HG03064 (cell line): ENCODE data around the gene GALE.
A peak's percentile ranks its signal among the peaks of the same experiment; 100 is the strongest.
"Not testable (repeated sequence)": the region's sequence is repeated elsewhere in the genome, so short reads cannot be mapped to it uniquely, and the experiment has no call there.

Source experiments
- ATAC-seq: cut with Tn5 transposase; IDR thresholded peaks from one replicate; pipeline ENCODE4 v1.9.1; 2021; ENCODE audit warnings: low read depth; ENCODE audit not compliant: unreplicated experiment

Gene GALE

DNA sequence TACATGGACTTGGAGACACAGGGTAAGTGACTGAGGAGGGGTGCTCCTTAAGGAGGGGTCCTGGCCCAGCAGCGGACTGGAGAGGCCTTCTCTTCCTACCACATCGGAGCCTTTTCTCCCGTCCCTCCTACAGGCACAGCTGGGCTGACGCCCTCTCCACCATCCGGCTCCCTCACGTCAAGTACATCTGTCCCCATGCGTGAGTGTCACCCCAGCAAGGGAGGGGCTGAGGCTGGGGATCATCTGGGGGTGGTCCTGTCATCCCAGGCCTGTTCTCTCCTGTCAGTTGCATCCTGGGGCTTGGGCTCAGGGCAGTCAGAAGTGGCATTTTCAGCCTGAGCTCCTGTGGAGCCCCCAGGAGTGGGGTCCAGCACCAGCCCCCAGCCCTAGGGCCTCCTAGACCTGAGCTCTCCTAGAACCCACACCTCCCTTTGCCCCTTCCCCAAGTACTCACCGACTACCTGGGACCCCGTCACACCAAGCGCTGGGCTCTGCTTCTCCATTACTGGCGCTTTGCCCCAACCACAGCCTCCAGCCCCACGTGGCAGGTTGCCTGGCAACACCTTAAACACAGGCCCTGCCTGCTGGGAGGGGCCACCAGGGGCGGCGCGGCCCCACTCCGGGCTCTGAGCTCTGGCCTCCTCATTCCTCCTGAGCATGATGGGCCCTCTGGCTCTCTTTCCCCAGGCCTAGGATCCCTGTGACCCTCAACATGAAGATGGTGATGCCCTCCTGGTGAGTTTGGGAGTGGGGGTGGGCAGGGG lies 7.4 kb downstream of the GALE start:
- ATAC-seq = no peak

DNA sequence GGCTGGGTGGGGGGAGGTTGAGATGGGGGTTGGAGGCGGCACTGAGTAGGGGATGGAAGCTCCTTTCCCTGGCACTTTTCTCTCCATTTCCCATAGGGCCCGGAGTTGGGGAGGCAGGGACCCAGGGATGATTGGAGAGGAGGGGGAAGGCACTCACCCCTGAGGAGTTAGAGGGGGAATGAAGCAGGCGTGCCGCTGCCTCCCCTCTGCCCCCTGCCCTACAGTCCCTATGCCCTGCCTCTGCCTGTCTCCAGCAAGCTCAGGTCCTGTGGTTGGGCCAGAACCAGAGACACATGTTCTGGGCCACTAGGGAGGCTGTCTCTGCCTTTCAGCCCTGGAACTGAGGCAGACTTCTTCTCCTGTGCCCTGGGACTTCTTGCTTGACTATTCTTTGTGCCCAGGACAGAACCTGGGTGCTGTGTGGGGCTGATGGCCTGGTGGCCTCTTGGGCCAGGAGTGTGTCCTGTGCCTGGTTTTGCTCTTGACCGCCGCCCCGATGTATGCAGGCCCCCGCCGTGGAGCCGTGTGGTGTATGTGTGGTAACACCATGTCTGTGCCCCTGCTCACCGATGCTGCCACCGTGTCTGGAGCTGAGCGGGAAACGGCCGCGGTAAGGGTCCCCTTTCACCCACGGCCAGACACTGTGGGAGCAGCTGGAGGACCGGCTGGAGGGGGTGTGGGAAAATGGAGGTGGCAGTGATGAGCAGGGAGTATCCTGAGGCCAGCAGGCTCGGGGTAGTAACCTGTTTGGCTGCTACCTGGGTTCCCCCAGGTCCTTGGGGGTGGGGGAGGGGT lies 8.2 kb downstream of the GALE start:
- no peak for ATAC-seq

DNA sequence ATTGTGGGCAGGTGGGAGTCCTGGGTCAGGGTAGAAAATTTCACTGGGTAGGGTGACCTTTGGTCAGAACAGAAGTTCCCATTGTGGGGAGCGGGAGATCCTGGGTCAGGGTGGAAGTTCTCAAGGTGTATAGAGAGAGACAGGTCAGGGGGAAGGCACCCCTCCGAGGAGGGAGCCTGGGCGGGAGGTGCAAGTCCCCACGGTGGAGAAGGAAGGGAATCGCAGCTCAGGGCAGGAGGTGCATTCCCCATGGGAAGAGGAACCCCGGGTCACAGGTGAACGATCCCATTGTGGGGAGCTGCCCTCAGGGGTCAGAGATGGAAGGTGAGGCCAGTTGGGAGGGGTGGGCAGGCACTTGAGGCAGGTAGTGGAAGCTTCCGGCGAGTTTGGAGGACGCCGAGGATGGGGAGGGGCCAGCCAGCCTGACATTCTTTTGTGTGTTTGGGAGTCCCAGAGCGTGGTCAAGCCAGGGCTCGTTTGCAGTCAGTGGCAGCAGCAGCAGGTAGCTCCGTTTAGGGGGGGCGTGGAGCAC lies 9.0 kb downstream of the GALE start:
- ATAC-seq = no peak

DNA sequence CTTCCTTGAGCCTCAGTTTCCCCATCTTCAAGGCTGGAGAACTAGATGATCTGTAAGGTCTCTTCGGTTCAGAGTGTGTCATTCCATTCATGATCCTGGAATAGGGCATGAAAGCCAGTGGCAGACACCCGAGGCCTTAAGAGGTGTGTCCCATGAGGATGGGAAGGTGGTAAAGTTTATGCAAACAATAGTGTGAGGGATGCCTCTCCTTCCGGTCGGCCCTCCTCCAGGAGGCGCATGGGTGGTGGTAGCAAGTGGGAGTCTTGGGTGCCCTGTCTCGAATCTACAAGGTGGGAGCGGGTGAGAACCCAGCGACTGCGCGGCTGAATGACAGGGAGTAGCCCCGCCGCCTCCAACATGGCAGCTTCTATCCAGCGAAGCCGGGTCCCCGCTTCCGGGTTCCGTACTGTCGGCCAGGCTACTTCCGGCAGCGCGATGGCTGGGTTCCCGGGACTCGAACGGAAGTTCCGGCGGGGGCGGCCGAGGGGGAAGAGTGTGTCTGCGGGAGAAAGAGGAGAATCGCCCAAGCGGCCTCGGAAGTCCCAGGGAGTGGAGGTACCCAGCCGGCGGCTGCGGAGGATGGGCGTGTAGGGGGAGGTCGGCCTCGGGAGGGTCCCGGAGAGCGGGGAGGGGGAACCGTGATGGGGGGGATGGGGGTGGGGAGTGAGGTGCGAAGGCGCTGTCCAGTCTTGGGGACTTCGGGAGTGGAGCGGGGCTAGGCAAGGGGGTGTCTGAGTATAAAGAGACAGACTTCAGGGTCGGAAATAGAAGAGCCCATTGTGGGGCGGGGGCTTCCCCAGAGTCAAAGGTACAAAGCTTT lies 9.6 kb downstream of the GALE start, which contains the start of gene LYPLA2:
TSS of gene LYPLA2 (plus strand) at position 450 of the 820 bp plus-strand sequence. CDS start 1,538 bp downstream, outside the sequence.
- ATAC-seq = no peak

DNA sequence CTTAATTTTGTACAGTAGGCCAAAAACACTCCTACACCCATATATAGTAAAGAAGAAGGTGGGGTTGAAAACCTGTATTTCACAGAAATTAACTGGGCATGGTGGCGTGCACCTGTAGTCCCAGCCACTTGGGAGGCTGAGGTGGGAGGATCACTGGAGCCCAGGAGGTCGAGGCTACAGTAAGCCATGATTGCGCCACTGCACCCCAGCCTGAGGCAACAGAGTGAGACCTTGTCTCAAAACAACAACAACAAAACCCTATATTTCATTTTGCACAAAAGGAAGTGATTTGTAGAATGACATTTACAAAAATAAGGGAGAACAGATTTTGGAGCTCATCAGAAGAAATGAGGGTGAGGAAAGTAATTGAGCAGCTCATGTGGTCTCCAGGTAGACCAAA lies 11.9 kb downstream of the GALE start:
- ATAC-seq = no peak

DNA sequence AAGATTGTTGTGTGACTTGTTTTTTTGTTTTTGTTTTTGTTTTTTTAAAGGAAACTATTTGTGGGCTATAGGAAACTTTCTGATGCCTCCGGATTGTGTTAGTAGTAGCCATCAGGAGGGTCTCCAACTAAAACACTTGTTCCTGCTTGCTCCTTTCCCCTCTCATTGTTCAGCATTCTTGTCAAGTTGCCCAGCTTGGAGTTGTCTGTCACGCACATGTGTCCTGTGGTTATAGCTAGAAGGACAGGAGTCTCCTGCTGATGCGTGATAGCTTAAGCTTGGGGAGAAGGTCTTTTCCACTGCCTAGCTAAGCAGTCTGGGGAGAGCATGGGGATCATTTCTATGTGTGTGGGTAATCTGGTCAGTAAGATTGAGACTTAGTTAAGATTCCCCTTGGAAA lies 12.9 kb downstream of the GALE start:
- ATAC-seq = no peak

DNA sequence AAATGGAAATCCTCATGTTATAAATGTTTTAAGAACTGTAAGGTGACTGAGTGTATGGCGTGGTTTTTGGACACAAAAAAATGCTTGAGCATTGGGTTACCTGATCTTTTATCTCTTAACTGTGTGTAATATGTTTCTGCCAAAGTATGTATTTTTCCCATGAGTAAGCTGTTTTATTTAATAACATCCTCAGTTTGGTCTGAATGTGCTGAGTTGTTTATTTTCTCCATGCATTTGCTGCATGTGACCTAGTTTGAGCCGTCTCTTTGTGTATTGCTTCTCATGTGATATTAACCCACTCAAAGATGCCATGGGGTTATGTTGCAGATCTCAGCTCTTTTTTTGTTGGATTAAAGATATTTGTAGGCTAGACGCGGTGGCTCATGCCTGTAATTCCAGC lies 15.7 kb downstream of the GALE start:
- ATAC-seq = no peak

DNA sequence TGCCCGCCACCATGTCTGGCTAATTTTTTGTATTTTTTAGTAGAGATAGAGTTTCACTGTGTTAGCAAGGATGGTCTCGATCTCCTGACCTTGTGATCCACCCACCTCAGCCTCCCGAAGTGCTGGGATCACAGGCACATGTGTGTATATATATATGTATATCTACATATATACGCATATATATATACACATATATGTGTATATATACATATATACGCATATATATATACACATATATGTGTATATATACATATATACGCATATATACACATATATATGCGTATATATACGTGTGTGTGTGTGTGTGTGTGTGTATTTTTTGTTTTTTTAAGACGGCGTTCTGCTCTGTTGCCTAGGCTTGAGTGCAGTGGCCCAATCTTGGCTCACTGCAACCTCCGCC lies 17.4 kb downstream of the GALE start:
- ATAC-seq = not testable (repeated sequence)

DNA sequence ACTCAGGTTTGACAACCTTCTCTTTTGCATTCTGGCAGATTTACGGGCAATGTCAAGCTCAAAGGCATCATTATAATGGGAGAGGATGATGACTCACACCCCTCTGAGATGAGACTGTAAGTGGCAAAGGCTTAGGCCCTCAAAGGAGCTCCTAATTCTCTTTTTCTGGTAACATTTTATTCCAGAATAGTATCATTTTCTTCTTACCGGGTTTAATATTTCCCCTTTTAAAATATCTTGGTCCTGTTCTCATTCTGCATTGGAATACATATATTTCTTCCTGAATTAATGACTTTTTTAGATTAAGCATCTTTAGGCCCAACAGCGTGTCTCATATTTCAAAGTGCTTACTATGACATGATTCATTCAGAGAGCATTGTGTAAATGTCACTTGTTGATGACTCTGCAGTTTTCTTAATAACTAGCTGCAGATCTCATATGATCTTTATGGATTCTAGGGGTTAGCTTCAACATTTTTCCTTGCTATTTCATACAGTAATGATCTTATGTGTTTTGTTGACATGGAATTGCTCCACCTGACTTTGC lies 20.7 kb downstream of the GALE start:
- ATAC-seq = no peak

DNA sequence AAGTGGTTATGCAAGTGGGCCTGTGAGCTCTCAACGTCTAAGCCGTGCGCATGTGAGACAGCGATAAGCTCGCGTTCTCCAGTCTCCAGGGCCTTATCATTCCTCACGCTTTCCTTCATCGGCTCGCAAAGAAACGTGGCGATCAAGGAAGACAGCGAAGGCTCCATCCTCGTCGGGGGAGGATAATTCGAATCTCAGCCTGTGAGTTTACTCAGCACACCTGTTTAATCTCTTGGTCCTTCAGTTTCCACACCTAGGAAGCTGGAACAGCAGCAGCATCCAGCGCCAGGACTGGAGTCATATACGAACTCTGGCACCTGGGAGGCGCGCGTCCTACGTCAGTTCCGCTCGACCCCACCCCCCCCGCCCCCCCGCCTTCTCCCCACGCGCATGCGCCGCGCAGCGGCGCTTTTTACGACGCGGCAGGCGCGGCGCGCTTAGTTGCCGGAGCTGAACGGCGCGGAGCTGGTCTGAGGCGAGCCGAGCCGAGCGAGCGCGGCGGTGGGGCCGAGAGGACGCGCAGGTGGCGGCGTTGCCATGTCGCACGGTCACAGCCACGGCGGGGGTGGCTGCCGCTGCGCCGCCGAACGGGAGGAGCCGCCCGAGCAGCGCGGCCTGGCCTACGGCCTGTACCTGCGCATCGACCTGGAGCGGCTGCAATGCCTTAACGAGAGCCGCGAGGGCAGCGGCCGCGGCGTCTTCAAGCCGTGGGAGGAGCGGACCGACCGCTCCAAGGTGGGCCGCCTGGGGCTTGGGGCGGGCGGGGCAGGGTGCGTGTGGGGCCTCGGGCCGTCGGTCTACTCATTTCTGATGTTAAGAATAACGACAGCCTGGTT lies 22.4 kb downstream of the GALE start, which contains the start of gene PITHD1:
TSS of gene PITHD1 (plus strand) at position 440 of the 836 bp plus-strand sequence. CDS start at position 538, 98 bp downstream.
- ATAC-seq = peak; percentile 50

DNA sequence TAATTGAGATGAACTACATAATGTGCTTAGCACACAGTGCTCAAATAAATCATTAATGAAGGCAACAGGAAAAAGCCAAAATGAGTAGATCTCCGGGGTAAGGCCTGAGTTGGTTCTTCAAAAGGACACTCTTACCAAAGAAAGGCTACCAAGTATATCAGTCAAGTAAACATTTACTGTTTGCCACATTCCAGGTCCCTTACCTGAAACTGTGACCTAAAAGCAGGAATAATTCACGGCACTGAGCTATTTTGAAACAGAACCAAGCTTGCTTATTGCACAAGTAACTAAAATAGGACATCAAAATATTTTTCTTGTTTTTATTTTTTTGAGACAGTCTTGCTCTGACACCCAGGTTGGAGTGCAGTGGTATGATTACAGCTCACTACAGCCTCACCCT lies 24.3 kb downstream of the GALE start:
- ATAC-seq = no peak

DNA sequence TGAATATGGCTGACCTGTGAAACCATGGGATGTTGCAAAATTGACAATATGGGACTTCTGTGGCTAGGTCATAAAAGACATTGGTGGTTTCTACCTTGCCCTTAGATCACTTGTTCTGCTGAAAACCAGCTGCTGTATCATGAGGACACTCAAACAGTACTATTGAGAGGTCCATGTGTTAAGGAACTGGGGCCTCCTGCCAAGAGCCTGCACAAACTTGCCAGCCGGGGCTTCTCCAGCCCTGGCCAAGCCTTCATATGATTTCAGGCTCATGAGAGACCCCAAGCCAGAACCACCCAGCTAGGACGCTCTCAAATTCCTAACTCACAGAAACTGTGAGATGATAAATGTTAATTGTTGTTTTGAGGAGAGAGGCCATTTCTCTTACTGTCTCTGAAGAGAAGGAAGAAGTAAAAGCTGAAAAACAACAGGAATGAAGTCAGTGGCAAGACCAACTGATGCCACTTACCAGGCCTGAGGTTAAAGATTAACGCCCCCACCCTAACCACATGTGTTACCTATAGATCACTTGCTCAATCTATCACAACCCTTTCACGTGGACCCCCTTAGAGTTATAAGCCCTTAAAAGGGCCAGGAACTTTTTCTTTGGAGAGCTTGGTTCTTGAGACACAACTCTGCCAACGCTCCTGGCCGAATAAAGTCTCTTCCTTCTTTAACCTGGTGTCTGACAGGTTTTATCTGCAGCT lies 26.2 kb downstream of the GALE start:
- no peak for ATAC-seq

DNA sequence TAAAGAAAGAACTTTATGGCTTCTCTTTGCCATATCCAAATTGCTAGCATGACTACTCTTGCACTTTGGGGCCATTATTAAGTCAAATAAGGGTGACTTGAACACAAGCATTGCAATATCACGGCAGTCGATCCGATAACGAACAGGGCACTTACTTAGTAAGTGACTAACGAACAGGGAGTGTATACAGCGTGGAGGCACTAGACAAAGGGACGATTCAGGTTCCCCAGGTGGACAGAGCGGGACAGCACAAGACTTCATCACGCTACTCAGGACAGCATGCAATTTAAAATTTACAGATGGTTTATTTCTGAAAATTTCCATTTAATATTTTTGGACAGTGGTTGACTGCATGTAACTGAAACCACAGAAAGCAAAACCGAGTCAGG lies 27.7 kb downstream of the GALE start:
- ATAC-seq = no peak

DNA sequence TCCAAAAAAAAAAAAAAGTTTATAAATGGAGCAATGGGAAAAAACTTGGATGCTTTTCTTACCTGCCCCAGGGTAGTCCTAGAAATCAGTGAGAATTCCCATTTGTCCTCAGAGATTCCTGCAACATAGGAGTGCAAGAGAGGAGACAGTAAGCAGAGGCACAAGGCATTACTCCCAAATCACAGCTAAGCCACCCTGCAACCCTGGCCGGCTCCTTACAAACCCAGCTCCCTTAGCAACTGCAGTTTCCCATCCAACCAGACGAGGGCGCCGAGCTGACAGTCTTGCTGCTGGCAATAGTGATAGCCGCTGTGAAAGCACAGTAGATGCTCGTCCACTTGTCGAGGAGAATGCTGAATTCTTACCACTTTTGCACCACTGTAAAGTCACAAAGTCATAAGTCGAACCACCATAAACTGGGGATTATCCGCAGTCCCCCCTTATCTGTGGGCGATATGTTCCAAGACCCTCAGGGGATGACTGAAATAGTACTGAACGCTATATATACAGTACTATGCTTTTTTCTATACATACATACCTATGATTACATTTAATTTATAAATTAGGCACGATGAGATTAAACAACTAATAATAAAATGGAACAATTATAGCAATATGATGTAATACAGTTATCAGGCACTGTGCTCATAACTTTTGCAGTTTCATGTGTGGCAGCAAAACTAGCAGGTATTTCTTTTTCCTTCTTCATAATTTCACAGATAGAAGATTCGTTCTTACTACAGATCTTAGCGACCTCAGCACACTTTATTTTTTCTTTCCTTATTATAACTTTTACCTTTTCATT lies 28.3 kb downstream of the GALE start:
- no peak for ATAC-seq

DNA sequence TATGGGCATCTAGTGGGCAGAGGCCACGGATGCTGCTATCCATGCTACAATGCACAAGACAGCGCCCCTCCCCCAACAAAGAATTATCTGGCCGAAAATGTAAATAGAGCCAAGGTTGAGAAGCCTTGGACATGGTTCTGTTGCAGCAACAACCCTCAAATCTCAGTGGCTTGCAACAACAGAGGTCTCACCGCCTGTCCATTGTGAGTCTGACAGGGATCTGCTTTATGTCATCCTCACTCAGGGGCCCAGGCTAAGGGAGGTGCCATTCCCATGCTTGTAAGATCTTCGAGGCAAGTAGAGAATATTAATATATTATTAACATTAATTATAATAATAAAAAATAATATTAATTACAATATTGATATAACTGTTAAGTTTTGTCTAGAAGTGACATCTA lies 31.8 kb downstream of the GALE start:
- ATAC-seq = no peak

DNA sequence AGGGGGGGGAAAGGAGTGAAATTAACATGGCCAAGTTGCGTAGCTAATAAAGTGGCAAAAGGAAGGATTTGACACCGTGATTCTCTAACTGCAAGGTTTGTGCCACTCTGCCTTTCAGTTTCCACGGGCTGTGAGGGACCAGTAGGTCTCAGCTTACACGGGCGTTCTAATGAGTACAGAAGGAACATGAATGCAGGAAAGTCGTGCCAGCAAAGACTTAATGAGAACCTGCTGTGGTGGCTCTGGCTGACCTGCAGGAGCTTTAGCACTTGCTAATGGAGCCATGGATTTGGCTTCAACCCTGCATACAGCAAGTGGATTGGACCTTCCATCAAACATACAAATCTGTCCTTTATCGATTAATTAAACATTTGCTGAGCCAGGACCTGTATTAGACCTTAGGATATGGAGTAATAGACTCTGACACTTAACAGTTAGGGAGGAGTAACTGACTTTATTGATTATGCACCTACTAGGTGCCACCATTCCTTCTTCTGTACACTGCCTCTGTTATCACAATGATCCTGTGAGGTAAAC lies 37.4 kb downstream of the GALE start:
- no peak for ATAC-seq

DNA sequence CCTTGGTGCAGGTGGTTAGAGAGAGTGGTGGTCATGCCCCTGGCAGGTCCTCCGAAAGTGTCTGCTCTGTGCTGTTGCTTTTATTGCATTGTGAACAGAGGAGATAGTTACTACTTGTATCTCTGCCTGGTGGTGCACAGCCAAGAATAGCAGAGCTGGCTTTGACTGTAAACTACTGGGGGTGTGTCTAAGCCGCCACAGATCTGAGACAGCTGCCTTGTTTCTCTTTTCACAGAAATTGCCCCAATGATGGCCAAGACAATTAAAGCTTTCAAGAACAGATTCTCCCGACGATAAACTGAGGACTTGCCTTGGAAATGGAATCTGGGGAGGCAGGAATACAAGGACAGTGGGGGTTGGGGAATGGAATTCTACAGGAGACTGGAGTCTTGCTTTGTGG lies 41.3 kb downstream of the GALE start:
- no peak for ATAC-seq

DNA sequence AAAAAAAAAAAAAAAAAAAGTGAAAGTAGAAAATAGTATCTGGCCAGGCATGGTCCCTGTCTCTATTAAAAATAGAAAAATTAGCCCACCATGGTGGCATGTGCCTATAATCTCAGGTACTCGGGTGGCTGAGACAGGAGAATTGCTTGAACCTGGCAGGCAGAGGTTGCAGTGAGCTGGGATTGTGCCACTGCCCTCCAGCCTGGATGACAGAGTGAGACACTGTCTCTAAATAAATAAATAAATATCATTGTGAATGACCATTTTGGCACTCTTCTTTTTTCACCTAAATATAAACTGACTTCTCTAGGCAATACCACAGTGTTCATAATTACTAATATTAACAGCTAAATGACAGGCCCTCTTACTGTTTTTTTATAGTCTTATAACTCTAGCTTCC lies 42.7 kb downstream of the GALE start:
- no peak for ATAC-seq
